Pancreas (tissue), 10 donors: ENCODE results near the gene EPHA8. TPM values are rescaled to one million over a fixed set of nuclear protein-coding genes. Genes with fewer than 3 reads are reported as not detected.

ENCODE experiments used
- ATAC-seq, 4 donors: fragments of 200-7000 bp; cut with Tn5 transposase; one replicate each; pipeline versions ENCODE4 v1.8.0 to v1.9.1; 2020; ENCODE audit warnings: mild to moderate bottlenecking in 4 of 4, moderate library complexity in 4 of 4
- DNase-seq, 6 donors: peaks; one replicate each; pipeline ENCODE4 v3.0.0-alpha.2; 2020
- FAIRE-seq: peaks from 2 replicates; lab custom pipeline; 2012; peaks lifted over from hg19 to GRCh38; lab: Jason Lieb, UNC
- H3K27ac ChIP-seq, 4 donors: fragments of 200-600 bp; sonication (generic); 1 replicate in 3 of 4; 2 replicates in 1 of 4; pipeline versions ENCODE4 v1.5.0 to v1.8.0; 2020
- H3K27me3 ChIP-seq, 4 donors: fragments of 200-600 bp; one replicate each; pipeline ENCODE4 v1.8.0; 2021
- H3K36me3 ChIP-seq, 3 donors: fragments of 200-600 bp; sonication (generic) in 1 of 3; one replicate each; pipeline versions ENCODE4 v1.5.0 to v1.8.0; 2020 to 2021
- H3K4me1 ChIP-seq, 3 donors: fragments of 200-600 bp; one replicate each; pipeline ENCODE4 v1.8.0; 2021
- H3K4me3 ChIP-seq, 4 donors: fragments of 200-600 bp; sonication (generic) in 2 of 4; one replicate each; pipeline versions ENCODE4 v1.5.0 to v1.8.0; 2020 to 2021
- H3K9me3 ChIP-seq, 4 donors: fragments of 200-600 bp; one replicate each; pipeline ENCODE4 v1.8.0; 2021
- CTCF ChIP-seq, 4 donors: fragments of 200-600 bp; sonication (generic) in 3 of 4; IDR thresholded peaks; one replicate each; pipeline versions ENCODE4 v1.5.0 to v1.8.0; 2021; ENCODE audit warnings: antibody characterized with exemption in 4 of 4
- WGBS, 2 donors: extraction: QIAGEN DNeasy Blood & Tissue Kit; methylation state at CpG; one replicate each; pipeline ENCODE4 v1.1.7; 2013; 5-methylcytosine and 5-hydroxymethylcytosine counted together
- intact Hi-C, 3 donors: fragments of 100-400 bp; cut with DNase I; formaldehyde crosslinking; loops; one replicate each; pipeline versions ENCODE4 v1.11.1 to v1.14.2; 2022
- polyA plus RNA-seq, 2 donors: library from polyadenylated mRNA; stranded (reverse); fragments of 200-250 nt; gene quantifications; one replicate each; pipeline ENCODE4 v1.2.3, GENCODE V29; 2013
- total RNA-seq, 6 donors: library from RNA; stranded (reverse); fragmentation: NEBNext Ultra II Directional in 4 of 6; extraction: Animal tissue kit (Norgen Biotek cat#: 25700) in 4 of 6; gene quantifications; one replicate each; pipeline versions ENCODE4 v1.2.1 to v1.2.4, GENCODE V29; 2021 to 2023
- donor health status: healthy with polysubstance abuse.
- donor health status: DM: no; HTN: no; CAD: no; lungs with moderate emphysema.
- donor health status: DM: no; HTN: no; CAD: no.
- donor health status: control.
- donor health status: control.
- donor health status: Bipolar disorder and iron deficiency.
- donor health status: DM: yes; HTN: yes; CAD: no.
- donor health status: DM: no; HTN: no; CAD: no.
- donor health status: DM: no; HTN: no; CAD: no.
- donor health status: DM: yes; HTN: yes; CAD: no.

Gene EPHA8
- total and polyA plus RNA-seq, 8 donors: 0.57 to 8.1 (median 1.2) TPM

DNA sequence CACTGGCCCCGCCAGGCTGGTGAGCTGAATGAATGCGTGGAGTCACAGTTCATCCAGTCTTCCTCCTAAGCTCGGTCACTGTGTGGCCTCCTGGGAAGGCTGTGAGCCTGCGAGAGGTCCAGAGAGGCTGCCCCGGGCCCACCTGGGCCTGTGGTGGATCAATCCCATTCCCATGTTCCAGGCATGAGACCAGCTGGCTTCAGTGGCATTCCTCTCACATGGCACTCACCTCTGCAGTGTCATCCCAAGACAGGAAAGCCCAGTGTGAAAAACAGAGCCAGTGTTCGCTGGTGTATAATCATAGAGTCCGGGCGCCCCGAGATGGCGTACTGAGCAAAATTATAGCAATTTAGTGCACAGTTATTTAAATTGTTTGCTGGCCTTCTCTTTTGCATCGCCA lies 37.6 kb upstream of the EPHA8 start:
- TF ChIP-seq CTCF (IDR thresholded peaks at IDR 0.05): no peak
- Histone ChIP-seq H3K4me3 (no peak overlapping the region), H3K27me3 (no peaks in the 10 kb centered on the region), H3K36me3 (peaks cover 0 to 7% (median under 1%) of the 10 kb centered on the region in 3 donors), H3K9me3 (no peaks in the 10 kb centered on the region), H3K4me1 (peaks cover 32 to 41% (median 37%) of the 10 kb centered on the region in 3 donors), H3K27ac (peak overlapping the region; percentile 36 to 76 (median 62))
- FAIRE-seq (no peak), ATAC-seq (peak; percentile 4 to 19 (median 6)), DNase-seq (peak in 1 of 6 donors; percentile 56)
- 62% methylated on average over 11 of the region's 11 CpGs for WGBS, 2 donors
- intact Hi-C loops: no loop called here

DNA sequence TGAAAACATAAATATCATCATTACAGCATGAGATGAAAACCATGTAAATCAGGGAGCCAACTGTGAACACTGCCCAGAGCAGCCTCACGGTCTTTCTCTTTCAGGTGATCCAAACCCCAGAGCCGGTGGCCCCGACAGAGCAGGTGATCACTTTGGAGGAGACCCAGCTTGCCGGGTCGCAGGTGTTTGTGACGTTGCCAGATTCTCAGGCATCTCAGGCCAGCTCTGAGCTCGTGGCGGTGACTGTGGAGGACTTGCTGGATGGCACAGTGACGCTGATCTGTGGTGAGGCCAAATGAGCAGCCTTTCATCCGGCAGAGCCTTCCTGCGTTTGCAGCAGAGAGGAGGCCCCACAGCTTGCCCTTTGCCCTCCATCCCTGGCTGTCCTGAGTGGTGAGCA lies 37.2 kb upstream of the EPHA8 start:
- Histone ChIP-seq H3K27me3 (no peaks in the 10 kb centered on the region), H3K9me3 (no peaks in the 10 kb centered on the region), H3K27ac (peak overlapping the region; percentile 36 to 76 (median 62)), H3K4me1 (peaks cover 34 to 41% (median 36%) of the 10 kb centered on the region in 3 donors), H3K36me3 (peaks cover 0 to 7% (median 0%) of the 10 kb centered on the region in 3 donors), H3K4me3 (no peak overlapping the region)
- FAIRE-seq: no peak
- ATAC-seq: peak; percentile 75 to 88 (median 84)
- TF ChIP-seq CTCF (IDR thresholded peaks at IDR 0.05): no peak
- peak; percentile 84 to 96 (median 93) for DNase-seq
- intact Hi-C loops: no loop called here
- 33 to 44% methylated on average over 11 of the region's 11 CpGs for WGBS, 2 donors

- H3K4me1 ChIP-seq: peaks cover 35 to 42% (median 41%) of the 10 kb centered on the region in 3 donors
- no peaks in the 10 kb centered on the region for H3K27me3 ChIP-seq
- TF ChIP-seq CTCF (IDR thresholded peaks at IDR 0.05): no peak
- H3K36me3 ChIP-seq: peaks cover 0 to 7% (median 0%) of the 10 kb centered on the region in 3 donors
- no peak overlapping the region for H3K4me3 ChIP-seq
- peak in 1 of 6 donors; percentile 44 for DNase-seq
- H3K9me3 ChIP-seq: no peaks in the 10 kb centered on the region
- ATAC-seq: no peak
- intact Hi-C loops: no loop called here
- peak overlapping the region; percentile 36 to 76 (median 48) for H3K27ac ChIP-seq
- 85 to 90% methylated on average over 5 of the region's 5 CpGs for WGBS, 2 donors
- FAIRE-seq: no peak
Observed at GRCh38 chr1:22526677-22527076, 36.6 kb upstream of the EPHA8 start.

GRCh38 chr1:22527122-22527521 lies 36.2 kb upstream of the EPHA8 start:
- peak overlapping the region in 3 of 4 donors; percentile 45 to 76 (median 51) for H3K27ac ChIP-seq
- peaks cover 0 to 7% (median 0%) of the 10 kb centered on the region in 3 donors for H3K36me3 ChIP-seq
- TF ChIP-seq CTCF (IDR thresholded peaks at IDR 0.05): no peak
- peak in 1 of 6 donors; percentile 54 for DNase-seq
- FAIRE-seq: no peak
- no peaks in the 10 kb centered on the region for H3K9me3 ChIP-seq
- H3K4me3 ChIP-seq: no peak overlapping the region
- 54 to 60% methylated on average over 7 of the region's 7 CpGs for WGBS, 2 donors
- peak; percentile 26 to 40 (median 31) for ATAC-seq
- no peaks in the 10 kb centered on the region for H3K27me3 ChIP-seq
- intact Hi-C loops: no loop called here
- peaks cover 36 to 45% (median 43%) of the 10 kb centered on the region in 3 donors for H3K4me1 ChIP-seq
